Measurements from ENCODE around the gene U2SURP.
"Not testable (repeated sequence)": the region's sequence is repeated elsewhere in the genome, so short reads cannot be mapped to it uniquely, and the experiment has no call there.

The U2SURP gene

DNA sequence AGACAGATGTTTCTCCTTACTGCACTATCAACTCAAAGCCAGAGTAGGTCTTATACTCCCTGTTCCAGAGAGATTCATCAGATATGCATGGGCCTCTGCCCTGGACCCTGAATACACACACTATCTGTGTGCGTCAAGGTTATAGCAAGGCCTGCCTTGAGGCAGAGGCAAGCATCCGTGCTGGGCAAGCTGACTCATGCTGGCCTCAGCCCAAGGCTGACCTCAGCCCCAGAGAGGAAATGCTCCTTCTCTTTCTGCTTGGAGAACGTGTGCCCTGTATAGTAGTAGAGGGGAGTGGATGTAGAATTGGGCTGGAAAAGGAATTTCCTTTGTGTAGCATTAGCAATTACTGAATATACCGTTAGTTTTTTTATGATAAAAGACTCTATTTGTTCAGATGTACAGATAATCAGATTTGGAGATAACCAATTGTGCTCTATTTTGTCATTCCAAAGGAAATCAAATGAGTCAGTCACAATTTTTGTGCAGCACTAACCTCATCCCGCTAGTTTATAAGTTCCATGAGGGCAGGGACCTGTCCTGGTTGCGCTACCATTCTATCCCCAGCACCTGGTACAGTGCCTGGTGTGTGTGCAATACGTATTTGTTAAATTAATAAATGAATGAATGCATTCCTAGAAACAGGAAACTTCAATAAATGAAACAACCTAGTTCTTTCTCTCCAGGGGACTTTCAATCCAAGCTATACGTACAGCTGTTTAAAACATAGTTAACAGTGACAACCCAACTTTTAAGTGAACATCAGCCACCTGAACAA is 24.6 kb upstream of the U2SURP start:
- DNase-seq (ENCODE audit: low spot score) = peak; percentile 88

DNA sequence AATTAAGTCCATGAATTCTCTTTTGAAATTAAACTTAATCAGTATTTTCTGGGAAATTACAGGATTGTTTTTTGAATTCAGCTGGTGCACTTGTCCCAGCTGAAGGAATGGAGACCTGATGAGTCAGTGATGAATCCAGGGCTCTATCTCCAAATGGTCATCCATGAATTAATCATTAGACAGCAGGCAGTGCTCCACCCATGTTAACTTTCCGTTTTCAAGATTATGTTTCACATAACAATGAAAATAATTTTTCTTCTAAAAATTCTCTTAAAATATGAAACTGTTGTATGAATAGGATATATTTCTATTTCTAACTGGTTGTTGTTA is 24.0 kb upstream of the U2SURP start:
- no peak for DNase-seq (ENCODE audit: low spot score)

DNA sequence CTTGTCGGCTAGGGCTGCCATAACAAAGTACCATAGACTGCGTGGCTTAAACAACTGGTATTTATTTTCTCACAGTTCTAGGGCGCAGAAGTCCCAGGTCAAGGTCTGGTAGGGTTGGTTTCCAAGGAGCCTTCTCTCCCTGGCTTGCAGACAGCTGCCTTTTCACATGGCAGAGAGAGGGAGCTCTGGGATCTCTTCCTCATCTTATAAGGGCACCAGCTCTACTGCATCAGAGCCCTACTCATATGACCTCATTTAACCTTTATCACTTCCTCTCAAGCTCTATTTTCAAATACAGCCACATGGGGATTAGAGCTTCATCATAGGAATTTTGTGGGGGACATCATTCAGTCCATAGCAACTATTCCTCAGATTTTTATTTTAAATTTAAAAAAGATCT is 20.3 kb upstream of the U2SURP start:
- no peak for DNase-seq (ENCODE audit: low spot score)

DNA sequence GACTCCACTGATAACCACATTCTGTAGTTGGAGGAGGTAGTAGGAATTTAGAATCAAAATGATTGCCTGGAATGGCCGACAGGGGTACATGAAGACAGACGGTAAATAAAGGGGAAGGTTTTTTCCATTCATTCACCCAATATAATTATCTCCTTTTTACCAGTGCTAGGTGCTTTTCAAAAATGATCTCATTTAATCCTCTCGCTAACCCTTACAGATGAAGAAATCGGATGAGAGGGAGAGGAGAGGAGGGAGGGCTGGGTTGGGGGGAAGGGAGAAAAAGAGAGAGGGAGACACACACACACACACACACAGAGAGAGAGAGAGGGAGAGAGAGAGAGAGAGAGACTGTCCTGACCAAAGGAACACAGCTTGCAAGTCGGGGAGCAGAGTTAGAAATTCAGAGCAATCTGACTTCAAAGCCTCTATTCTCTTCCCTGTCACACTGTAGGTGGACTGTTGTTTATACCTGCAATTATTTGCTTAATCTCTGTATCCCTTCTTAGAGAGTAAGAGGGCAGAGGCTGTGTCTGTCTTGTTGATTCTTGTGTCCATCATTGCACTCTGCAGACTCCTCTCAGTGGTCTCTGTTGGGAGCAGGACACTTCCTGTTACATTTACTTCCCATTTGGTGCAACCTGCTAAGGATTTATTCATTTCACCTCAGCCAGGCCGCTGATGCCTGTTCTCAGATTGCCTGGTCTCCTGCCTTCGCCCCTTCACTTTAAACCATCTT is 19.2 kb upstream of the U2SURP start:
- DNase-seq (ENCODE audit: low spot score) = no peak

DNA sequence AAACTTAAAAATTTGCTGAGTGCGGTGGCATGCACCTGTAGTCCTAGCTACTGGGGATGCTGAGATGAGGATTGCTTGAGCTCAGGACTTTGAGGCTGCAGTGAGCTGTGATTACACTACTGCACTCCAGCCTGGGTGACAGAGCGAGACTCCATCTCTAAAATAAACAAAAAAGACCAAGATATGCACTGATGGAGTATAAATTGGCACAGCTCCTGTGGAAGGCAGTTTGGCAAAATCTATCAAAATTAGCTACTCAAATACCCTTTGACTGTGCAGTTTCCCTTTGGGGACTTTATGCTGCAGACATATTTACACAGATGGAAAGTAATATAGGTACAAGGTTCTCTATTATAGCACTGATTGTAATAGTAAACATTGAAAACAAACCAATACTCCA is 18.1 kb upstream of the U2SURP start:
- DNase-seq (ENCODE audit: low spot score) = no peak

DNA sequence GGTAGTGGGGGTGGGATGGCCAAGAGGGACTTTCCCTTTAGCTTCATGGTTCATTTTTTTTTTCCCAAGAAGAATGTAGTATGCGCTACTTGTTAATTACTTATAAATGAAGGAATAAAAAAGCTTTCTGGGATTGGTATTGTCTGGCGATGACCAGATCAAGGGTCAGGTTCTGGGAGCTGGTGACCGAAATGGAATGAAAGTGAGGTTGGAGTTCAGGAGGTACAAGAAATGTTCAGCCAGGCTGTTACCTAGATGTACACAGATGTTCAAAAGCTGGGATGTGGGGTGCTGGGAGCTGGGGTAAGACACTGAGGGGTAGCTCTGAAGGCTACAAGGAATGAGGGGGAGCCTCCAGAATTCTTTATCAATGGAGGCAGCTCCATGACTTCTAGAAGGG is 17.1 kb upstream of the U2SURP start:
- no peak for DNase-seq (ENCODE audit: low spot score)

DNA sequence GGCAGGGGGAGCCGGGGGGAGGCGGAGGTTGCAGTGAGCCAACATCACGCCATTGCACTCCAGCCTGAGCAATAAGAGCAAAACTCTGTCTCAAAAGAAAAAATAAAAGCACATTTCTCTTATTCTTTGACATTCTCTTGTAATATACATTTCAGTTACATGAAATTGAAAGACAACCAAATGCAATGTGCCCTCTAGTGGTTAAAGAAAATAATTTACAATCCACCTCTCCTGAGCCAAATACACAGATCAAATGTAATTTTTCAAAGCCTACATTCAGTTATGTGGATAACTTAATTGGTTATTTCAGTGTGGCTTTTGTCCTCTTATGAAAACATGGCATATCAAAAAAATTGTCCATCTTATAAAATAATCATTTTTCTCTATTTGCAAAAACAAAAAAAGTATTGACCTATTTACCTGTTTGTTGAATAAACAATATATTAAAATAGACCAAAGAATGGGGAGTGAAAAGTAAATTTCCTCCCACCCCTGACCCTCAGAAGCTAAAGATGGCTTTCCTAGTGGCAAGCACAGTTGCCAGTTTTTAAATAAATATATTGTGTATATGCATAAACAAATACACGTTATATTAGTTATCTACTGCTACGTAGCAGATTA is 14.2 kb upstream of the U2SURP start:
- DNase-seq (ENCODE audit: low spot score) = no peak

DNA sequence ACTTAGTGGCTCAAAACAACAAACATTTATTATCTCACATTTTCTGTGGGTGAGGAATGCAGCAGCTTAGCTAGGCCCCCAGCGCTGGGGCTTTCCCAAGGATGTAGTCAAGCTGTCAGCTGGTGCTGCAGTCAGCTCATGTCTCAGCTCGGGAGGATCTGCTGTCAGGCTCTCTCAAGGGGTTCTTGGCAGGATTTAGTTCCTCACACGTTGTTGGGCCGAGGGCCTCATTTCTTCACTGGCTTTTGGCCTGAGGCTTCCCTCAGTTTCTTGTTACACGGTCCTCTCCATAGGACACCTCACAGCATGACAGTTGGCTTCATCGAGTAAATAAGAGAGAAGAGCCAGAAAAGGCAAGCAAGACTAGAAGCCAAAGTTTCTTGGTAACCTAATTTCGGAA is 13.7 kb upstream of the U2SURP start:
- DNase-seq (ENCODE audit: low spot score) = no peak

DNA sequence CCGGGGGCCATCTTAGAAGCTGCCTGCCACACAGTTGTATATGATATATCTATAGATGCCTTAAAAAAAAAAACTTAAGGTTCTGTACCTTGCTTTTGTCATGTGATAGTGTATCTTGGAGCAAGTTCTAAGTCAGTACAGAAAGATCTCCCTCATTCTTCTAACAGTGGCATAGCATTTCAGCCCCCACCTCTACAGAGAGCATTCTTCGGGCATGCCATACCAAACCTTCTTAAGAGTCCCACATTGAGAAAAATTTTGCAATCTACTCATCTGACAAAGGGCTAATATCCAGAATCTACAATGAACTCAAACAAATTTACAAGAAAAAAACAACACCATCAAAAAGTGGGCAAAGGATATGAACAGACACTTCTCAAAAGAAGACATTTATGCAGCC is 13.1 kb upstream of the U2SURP start:
- DNase-seq (ENCODE audit: low spot score) = not testable (repeated sequence)

DNA sequence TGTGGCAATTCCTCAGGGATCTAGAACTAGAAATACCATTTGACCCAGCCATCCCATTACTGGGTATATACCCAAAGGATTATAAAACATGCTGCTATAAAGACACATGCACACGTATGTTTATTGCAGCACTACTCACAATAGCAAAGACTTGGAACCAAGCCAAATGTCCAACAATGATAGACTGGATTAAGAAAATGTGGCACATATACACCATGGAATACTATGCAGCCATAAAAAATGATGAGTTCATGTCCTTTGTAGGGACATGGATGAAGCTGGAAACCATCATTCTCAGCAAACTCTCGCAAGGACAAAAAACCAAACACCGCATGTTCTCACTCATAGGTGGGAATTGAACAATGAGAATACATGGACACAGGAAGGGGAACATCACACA is 12.5 kb upstream of the U2SURP start:
- DNase-seq (ENCODE audit: low spot score) = not testable (repeated sequence)

DNA sequence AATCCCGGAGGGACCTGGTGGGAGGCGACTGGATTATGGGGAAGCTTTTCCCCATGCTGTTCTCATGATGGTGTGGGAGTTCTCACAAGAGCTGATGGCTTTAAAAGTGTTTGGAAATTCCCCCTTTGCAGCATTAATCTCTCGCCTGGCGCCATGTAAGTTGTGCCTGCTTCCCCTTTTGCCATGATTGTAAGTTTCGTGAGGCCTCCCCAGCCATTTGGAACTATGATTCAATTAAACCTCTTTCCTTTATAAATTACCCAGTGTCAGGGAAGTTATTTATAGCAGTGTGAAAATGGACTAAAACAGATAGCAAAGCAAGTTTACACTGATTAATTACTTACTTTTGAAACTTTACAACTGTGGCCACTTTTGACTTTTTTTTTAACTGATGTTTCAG is 10.6 kb upstream of the U2SURP start:
- no peak for DNase-seq (ENCODE audit: low spot score)

DNA sequence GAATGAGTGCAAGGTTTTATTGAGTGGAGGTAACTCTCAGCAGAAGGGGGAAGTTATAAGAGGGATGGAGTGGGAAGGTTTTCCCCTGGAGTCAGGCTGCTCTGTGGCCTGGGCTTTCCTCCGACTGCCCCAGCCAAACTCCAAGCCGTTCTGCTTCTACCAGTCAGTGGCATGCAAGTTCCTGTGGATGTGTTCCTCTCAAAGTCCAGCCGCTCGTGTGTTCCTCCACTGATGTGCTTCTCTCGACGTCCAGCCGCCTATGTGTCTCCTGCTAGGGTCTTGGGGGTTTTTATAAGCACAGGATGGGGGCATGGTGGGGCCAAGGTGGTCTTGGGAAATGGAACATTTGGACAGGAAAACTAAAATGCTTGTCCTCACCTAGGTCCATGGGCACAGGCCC is 9.0 kb upstream of the U2SURP start:
- DNase-seq (ENCODE audit: low spot score) = no peak

DNA sequence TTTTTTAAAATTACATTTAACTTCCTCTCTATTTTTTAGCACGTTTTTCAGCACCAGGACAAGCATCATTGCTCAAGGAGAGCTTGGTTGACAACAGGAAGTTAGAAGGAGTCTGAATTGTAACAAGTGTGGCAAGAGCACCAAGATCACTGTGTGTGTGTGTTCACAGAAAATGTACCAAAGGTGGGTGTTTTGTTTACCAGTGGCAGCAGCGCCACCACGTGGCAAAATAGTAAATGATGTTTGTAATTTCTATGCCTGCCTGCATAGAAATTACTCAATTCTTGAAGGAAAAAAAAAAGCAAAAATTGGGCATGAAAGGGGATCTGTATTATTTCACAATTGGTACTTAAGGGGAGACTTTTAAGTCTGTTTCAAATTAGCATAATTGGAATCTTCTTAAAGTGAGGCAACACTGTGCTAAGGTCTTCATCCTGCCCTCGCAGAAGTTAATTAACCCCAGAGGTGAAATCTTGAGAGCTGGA is 7.4 kb upstream of the U2SURP start:
- peak; percentile 55 for DNase-seq (ENCODE audit: low spot score)

DNA sequence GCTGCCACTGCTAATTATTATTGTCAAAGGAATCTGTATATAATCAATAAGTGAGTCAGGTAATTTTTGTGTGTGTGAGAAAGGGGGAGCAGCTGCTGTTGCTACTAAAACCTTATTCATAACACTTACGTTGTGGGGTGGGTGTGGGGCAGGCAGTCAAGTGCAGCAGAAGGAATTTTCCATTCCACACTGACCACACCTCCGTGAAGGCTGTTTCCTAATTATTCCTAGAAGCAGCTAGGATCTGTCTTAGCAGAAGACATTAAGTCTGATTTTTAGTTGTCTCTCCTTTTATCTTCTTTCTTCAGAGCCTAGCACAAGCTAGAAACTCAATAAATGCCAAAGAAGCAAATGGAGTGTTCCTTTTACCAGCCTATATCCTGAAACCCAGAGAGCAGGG is 4.0 kb upstream of the U2SURP start:
- DNase-seq (ENCODE audit: low spot score) = no peak

DNA sequence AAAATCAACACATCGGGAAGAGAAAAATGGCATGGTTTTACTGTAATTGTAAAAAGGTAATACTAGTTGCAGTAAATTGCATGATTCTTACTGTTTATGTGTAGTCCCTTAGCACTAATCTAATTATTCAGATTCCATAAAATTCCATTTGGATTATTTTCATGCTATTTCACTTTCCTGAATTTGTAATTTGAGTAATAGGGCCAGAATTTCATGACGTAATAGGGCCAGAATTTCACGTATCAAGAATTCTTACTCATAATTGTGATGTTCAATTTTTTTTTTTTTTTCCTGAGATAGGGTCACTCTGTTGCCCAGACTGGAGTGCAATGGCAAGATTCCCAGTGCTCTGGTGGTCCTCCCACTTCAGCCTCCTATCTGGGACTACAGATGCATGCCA is 2.9 kb upstream of the U2SURP start:
- DNase-seq (ENCODE audit: low spot score) = no peak

DNA sequence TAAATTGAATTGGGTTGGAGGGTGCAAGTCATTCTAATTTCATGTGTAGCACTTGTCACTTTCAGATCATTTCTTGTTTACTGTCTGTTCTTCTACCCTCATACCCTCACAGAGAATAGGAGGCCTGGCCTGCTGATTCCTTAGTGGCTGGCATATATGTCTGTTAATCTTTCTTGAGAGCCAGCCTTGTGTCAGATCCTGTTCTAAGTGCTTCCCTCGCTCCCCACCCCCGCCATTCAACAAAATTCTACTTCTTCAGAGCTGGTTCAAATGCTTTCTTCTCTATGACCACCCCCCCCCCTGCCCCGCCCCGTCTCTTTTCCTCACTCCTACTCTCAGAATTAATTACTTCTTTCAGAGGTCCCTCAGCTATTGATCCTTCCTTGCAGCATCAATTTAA is 1.5 kb upstream of the U2SURP start:
- DNase-seq (ENCODE audit: low spot score) = no peak

DNA sequence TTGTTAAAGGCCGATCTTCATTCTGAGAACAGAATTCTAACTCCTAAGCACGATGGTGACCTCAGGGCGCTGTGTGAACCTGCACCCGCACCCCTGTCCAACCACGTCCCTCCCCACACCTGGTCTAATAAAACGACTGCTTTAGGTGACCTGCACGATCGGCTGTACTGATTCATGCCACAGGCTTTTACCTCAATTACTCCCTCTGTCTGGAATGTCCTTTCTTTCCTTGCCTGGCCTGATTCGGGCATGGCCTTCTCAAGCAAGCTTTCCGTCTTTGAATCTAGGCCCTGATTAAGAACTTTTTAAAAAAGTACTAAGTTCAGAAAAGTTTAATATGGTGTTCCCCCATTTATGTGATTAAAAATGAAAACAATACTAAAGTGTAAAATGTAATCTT is 842 bp upstream of the U2SURP start:
- peak; percentile 24 for DNase-seq (ENCODE audit: low spot score)

DNA sequence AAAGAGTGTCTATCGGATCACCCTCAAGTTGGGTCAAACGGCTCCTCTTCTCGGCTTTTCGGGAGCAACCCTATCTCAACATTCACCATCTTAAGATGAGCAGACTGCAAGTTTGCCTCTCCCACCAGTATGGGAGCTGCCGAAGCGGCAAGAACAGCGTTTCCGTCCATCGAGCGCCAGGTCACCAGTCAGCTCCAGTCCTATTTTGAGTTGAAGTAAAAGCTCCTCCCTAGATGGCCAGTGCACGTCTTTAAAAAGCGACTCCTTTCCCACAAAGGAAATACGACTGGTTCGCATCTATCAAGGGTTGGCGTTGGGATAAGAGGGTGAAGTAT is 369 bp upstream of the U2SURP start:
- no peak for DNase-seq (ENCODE audit: low spot score)

DNA sequence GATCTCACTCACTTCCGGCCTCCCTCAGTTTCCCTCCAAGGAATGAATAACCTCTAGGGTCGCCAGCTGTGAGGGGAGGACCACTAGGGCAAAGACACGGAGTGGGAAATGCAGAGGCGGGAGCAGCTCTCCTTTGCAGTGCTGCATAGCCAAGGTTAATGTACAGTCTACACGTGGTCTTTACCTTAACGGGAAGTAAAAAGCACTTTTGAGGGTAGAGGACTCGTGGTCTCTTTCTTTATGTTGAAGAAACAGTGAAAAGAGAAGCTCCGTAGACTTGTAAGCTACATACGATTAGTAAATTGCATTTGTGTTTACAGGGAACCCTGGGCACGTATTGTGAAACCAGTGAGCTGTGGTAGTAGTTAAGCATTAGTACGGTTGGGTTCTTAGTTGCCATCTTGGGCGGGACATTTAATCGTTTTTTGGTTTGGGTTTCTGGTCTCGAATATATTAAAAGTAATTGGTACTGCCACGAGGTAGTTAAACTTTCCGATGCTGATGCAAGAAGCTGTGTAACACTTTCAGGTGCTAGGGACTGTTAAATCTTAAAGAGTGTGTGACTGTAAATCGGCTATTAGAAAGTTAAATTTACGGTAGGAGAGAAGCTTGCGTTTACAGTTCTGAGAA is 828 bp downstream of the U2SURP start:
- DNase-seq (ENCODE audit: low spot score) = no peak

DNA sequence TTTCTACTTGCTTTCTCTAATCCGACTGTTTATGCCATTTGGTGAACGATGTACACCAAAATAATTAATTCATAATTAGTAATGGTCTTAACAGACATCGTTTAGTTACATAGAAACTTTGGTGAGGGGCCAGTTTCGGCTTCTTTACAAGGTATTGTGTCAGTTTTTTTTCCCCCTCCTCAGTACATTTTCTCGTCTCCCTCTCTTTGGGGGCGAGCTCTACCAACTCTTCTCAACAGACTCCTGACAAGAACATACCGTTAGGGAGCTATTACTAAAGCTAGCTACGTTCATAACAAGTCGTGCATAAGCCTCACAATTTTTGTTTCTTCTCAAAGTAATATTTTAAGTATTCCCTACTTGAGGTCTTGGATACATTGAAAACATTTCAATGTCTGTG is 1.4 kb downstream of the U2SURP start:
- DNase-seq (ENCODE audit: low spot score) = no peak

DNA sequence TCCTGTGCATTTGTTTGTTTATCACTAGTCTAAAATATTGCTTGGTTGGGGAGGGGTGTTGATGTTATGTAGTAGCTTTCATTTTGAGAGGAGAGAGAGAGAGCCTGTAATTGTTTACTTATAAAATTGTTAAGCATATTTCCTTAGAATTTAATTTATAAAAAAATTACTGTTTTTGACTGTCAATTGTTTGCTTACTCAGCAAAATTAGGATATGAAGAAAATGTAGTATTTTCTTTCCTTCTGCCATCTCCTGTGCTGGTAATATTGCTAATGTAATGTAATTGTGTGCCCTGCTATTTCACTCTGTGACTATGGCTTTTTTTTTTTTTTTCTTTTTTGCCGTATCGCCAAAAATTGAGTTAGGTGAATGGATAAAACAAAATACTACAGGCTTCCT is 3.5 kb downstream of the U2SURP start:
- no peak for DNase-seq (ENCODE audit: low spot score)

DNA sequence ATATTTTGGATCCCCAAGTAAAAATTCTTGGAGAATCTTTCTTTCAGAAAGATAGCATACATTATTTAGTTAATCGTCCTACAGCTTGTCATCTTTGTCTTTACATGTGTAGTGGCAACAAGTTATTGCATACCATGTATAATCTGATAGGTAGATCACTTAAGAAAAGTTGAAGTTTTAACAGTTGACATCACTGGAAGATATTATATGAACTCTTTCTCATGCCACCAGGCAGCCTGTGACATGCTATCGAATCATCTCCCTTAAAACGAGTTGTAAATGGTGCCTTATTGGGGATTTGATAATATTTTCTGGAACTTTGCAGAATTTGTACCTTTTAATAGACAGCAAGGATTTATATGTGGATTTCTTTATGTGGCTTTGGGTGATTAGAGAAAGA is 8.7 kb downstream of the U2SURP start:
- no peak for DNase-seq (ENCODE audit: low spot score)

DNA sequence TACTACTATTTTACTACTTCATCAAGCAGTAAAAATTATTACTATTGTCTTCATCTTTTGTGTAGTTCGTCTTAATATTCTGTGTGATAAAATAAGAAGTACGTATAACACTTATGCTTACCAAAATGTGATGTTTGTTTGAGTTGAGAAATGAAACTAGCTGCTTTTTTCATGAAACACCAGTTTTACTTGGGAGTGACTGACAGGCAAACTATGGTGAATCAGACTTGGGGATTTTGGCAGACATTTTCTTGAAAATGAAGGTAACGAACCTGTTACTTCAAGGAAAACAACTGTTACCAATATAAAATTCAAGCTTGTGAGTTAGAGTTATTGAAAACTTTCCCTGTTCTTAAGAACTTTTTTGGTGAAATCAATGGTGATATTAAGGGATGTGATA is 10.3 kb downstream of the U2SURP start:
- no peak for DNase-seq (ENCODE audit: low spot score)
